GM18517 (cell line): ENCODE results near the gene CSKMT.
A peak's percentile ranks its signal among the peaks of the same experiment; 100 is the strongest.
"Not testable (repeated sequence)": the region's sequence is repeated elsewhere in the genome, so short reads cannot be mapped to it uniquely, and the experiment has no call there.

ENCODE experiments used
- ATAC-seq: cut with Tn5 transposase; IDR thresholded peaks from one replicate; pipeline ENCODE4 v1.9.1; 2021; ENCODE audit warnings: mild to moderate bottlenecking, moderate library complexity; ENCODE audit not compliant: unreplicated experiment

CSKMT gene

DNA sequence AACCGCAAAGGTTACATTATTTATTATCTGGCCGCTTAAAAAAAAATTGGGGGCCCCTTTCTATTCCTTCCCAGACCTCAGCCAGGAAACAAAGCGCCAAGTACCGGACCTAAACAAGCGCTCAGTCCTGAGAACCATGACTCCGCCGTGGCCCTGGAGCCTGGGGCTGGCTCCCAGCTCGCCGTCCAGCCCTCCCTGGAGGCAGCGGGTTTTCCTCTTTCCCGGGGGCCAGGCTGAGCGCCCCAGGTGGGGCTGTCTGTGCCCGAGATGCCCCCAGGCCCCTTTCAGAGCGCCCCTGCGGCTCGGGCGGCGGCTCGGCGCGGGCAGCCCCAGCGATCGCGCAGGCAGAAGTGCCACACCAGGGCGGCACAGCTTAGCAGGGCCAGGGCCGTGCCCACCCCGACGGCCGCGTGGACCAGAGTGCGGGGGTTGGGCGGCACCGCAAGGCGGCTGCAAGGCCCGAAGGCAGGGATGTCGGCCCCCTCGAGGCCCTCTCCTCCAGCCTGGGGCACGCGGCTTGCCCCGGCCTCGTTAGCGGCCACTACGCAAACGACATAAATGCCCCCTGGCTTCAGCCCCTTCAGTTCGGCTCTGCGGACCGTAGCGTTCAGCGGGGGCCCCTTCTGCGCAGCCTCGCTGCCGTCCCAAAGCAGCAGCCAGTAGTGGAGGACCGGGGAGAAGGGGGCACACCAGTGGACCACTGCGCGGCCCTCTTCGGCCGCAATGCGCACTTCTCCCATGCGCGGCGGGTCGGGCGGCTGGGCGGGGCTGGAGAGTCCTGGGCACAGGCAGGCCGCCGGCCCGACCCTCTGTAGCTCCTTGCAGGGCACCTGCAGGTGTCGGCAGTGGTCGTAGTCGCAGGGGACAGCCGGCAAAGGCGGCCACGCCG, 22.6 kb downstream of the CSKMT start:
- no peak for ATAC-seq

DNA sequence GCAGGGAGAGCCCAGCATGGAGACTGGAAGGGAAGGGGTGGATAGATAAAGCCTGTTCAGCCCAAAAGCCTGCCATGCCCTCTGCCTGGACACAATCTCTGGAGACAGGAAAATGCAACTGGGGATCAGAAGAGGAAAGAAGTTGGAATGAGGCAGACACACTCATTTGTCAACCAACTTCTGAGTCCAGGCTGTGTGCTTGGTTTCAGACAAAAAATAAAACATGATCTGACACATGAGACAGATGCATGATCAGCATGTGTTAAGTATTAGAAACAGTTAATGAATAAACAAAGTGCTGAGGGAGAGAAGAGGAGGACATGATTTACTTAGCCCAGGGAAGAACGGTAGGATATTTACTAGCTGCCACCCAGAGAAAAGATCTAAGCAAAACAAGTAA, 23.4 kb downstream of the CSKMT start:
- no peak for ATAC-seq

DNA sequence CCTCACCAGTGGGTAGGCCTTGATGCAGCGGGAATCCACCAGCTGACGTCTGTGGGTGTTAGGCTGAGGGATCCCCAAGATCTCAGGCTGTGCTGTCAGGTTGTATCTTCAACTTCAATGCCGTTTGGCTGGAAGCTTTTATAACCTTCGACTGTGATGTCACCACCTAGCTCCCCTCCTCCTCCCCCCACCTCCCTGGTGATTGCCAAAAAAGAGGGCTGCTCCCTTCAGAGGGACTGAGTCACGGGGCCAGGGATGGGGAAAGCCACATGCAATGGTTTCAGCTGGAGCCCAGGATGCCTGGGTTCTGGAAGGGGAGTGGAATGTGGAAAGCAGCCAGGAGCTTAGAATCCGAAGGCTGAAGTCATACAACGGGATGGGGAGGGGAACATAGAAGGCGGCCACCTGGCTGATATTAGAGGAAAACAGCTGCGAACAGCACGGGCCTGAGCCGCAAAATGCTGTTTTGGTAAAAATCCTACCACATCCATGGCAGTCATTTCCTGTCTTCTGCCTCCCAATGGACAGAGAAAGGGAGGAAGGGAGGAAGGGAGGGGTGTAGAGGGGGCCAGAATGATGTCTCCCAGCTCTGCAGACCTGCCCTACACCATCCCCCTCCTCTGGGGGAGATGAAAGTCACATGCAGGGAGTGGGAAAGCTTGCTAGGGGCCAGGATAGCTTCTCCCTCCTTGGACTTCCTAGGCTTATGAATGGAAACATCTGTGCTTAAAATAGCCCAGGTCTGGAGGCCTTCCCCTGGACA, 24.5 kb downstream of the CSKMT start, which contains the start of gene LRRN4CL:
Gene LRRN4CL (minus strand): TSS at position 110 of the 763 bp plus-strand sequence. CDS start 1,022 bp downstream, outside the sequence.
- no peak for ATAC-seq

DNA sequence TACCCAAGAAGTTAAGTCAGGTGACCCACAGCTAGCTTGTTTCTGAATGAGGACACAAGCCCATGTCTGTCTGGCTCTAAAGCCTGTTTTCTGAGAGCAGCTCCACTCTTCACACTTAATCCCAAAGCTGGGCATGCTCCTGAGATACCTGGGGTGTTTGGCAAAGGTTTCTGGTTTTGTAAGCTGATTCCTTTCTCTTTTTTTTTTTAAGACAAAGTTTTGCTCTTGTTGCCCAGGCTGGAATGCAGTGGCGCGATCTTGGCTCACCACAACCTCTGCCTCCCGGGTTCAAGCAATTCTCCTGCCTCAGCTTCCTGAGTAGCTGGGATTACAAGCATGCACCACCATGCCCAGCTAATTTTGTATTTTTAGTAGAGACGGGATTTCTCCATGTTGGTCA, 28.5 kb downstream of the CSKMT start:
- ATAC-seq: not testable (repeated sequence)

DNA sequence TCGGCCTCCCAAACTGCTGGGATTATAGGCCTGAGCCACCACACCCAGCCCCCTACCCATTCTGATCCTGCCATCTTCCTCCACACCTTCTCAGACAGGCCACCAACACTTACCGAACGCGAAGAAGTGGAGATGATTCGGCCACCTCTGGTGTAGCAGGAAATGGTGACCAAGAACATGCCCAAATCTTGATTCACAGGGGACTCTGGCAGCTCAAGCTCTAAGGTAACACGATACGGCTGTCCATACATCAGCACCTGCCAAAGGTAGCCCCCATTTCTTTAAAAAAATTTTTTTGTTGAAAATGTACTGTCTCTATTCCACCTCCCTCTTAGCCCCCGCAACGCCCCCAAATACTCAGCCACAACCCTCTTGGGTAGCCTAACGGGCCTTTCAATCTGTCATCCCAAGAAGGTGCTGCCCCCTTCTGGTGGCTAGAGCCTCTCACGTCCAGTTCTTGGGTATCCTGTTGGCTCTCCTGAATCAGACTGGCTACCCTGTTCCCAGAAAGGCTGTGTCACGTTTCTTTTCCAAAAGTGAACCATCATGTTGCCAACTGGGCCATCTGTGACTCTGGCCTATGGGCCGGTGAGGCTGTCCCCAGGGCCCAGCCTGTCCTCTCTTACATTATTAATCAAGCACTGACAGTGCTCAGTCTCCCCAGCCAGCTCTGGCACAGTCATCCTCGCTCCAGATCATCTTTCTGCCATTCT, 29.5 kb downstream of the CSKMT start:
- no peak for ATAC-seq

DNA sequence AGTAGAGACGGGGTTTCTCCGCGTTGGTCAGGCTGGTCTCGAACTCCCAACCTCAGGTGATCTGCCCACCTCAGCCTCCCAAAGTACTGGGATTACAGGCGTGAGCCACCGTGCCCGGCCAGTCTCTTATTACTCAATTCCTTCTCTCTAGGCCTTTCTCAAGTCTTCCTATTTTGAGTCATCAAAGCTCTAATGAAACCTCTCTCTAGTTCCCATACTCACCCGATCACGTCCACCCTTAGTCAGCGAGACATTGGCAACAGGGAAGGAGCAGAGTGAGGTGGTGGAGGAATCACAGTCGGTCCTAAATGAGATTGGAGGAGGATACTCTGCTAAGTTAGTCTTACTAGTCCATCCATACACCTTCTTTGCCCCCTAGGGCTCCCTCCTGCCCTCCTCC, 37.1 kb downstream of the CSKMT start:
- ATAC-seq: no peak

DNA sequence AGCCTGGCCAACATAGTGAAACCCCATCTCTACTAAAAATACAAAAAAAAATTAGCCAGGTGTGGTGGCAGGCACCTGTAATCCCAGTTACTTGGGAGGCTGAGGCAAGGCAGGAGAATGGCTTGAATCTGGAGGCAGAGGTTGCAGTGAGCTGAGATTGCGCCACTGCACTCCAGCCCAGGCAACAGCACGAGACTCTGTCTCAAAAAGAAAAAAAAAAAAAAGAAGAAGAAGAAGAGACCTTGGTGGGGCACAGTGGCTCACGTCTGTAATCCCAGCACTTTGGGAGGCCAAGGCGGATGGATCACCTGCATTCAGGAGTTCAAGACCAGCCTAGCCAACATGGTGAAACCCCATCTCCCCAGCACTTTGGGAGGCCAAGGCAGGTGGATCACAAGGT, 38.8 kb downstream of the CSKMT start:
- not testable (repeated sequence) for ATAC-seq

DNA sequence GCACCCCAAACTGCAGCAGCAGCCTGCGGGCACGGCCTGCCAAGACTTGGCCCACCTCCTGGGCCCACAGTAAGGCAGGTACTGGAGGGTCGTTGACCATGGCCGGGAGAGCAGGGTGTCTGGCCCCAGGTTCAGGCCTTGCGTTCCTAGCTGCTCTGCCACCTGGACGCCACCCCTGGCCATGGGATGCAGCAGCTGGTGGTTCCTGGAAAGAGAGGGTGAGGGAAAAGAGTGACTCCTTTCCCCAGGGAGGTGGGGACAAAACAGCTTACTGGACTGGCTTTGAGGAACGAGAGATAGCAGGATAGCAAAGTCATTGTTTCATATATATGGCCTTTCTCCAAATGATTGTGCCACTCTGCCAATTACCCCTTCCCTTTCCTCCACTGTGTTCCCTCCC, 40.3 kb downstream of the CSKMT start:
- no peak for ATAC-seq

DNA sequence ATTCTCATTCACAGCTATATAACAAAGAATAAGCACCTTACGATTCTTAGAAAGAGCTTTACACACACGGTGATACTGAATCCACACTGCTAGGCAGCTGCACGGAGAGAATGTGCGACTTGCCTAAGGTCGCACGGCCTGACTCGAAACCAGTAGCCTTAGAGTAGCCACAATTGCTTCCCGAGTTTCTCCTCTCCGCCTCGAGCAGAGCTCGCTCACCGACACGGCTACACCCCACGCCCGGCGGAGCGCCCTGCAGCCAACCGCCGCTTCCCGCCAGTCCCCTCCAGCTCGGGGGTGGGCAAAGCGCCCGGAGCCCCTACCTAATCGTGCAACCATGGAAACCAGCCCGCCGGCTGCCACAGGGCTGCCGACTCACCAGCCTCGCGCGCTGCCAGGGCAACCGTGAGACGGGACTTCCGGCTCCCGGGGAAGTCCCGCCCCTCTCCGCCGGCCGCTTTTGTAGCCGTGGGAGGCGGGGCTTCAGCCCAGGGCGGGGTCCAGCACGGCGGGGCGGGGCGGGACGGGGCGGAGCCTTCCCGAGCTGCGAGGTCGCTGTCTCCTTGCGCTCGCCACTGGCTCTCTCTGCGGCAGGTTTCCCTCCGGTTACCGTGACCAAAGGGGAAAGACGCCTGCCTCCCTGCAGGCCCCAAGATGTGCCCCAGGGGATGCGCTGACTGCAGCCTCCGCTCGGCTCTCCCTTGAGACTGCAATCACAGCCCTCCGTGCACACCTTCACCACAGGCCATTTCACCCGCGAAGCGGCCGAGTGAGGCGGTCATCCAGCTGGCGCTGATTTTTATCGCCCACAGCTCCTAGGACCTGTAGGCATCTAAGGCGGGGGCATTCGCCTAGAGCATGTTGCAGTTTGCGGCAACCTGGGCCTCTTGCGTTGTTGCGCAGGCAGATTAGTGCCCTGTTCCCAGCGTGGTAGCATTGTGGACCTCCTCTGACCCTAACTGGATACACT, 41.1 kb downstream of the CSKMT start:
- peak; percentile 34 for ATAC-seq

DNA sequence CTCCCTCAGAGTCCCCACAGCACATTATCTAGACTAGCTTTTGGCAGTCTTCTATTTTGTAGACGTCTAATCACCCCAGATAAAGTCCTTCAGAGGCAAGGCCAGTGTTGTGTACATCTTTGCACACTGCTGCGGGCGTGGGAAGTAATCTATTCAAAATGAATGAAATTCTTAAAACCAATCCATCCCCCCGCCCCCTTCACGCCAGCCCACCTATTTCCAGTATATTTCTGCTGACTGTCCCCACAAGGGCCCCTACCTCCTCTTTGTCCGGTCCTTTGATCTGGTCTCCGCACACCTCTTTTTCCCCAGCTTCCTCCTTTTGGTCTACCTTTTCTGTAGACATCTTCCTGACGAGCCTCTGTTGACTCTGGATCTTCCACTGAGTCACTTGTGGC, 41.7 kb downstream of the CSKMT start:
- ATAC-seq: no peak

DNA sequence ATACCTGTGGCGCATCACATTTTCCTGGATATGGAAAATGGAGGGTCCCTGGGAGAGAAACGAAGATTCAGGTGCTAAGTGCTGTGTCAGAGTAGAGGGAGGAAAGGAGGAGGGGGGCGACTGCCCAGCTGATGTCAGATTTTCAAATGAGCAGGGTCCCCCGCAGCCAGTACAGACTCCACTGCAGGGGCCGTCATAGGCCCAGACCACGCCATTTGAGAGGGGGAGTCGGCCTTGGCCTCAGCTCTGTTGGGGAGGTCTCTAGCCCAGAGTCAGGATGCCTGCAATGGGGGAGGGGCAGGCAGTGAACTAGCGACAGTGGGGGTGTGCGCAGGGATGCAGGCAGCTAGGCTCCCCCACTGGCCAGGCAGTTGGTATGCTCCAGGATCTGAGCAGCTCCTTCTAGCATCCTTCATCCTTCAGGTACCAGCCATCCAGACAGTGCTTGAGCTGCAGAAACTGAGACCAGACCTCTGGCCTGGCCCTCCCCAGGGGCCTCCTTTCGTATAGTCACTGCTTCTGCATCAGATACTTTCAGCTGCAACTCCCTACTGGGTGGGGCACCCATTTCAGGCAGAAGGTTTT, 42.3 kb downstream of the CSKMT start, which contains the start of the genes BSCL2 and GNG3:
Gene BSCL2 (minus strand): TSS at position 148 of the 585 bp plus-strand sequence. CDS start 229 bp downstream, outside the sequence.
Gene GNG3 (plus strand): TSS at position 400 of the 585 bp plus-strand sequence. CDS start 620 bp downstream, outside the sequence.
- ATAC-seq: no peak

DNA sequence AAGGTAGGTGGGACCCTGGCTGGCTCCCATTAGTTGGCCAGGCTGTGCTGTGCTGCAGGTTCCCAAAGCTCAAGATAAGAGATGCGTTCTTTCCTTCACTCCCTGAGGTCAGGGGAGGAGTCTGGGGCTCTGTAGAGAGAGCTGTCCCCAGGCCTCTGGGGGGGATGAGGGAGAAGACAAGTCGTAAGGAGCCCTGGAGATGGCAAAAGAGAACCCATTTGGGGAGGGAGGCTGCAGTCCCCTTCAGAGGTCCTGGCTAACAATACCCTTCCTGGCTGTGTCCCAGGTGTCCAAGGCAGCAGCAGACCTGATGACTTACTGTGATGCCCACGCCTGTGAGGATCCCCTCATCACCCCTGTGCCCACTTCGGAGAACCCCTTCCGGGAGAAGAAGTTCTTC, 43.3 kb downstream of the CSKMT start:
- ATAC-seq: no peak

DNA sequence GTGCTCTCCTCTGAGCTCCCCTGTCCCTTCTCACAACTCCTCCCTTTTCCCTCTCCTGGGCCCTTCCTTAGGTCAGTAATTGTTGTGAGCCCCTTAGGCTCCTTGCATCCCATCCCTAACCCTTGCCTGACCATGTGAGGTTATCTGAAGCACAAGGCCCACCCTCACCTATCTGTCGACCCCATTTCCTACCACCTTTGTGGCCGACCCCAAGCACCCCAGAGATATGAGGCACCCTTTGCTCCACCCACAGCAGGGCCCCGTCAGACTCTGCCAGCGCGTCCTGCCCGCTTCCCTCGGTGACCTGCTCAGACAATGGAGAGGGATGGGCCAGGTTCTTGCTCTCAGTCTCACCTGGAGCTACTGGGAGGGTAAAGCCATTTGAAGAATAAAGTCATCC, 43.7 kb downstream of the CSKMT start:
- no peak for ATAC-seq

DNA sequence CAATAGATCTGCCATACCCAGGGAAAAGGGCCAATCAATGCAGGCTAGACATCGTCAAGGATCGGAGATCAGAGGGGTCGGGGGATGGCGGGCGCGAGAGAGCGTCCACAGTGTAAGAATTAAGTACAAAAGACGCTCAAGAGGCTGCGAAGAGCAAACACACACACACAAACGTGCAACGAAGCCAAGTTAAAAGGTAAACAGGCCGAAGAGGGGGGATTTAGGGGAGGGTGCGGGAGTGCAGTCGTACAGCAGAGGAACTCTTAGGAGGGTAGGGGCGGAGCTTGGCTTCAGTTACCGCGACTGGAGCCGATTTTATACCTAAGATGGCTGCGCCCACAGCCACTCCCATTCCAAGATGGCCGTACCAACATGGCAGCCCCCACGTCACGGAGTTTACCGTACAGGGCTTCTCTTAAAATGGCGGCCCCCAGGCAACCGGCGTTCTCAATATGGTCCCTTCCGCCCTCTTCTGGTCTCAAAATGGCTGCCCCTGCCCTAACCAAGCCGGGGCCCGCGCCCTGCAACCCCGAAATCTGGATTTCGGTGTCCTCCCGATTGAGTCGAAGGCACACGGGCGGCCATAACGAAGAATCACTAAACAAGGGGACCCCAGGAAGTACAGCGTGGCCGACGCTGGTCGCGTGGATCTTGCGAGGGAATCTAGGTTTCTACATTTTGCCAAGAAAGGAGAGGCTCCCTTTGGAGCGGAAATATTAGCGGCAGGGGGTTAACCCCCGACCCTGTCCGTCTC, 44.3 kb downstream of the CSKMT start:
- peak; percentile 70 for ATAC-seq

DNA sequence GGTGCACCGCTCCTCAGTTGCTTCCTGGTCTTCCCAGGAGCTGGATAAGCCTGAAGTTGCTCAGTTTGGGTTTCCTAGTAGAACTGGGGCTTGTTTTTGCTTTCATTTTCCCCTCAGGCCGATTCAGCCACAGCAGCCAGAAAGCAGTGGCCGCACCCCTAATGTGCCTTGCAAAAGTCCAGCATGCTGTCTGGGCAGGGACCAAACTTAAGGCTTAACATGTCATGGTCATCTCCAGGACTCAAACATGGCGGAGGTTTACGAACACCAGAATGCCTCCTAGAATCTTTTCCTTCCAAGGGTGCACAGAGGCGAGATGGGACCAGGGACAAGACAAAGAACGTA, 44.9 kb downstream of the CSKMT start:
- no peak for ATAC-seq

DNA sequence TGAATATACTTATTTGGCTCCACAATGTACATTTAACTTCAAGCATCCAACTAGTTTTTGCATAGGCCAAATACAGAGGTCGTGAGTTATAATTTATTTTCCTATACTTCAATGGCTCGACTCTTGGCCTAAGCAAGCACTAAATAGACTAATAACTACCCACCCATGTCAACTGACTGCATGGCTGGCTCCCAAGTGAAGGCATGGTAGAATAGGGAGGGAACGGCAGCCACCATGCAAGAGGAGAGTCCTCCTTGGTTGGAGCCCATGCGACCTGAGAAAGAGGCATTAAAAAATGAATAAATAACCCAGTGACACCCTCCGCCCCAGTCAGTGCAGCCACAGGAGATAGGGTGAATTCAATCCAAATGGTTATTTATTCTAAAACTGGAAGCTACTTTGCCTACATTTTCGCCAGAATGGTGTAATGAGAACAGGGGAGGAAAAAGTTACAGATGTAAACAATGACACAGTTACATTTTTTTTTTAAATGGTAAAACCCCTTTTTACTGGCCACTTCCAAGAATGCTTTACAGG, 47.2 kb downstream of the CSKMT start:
- no peak for ATAC-seq

DNA sequence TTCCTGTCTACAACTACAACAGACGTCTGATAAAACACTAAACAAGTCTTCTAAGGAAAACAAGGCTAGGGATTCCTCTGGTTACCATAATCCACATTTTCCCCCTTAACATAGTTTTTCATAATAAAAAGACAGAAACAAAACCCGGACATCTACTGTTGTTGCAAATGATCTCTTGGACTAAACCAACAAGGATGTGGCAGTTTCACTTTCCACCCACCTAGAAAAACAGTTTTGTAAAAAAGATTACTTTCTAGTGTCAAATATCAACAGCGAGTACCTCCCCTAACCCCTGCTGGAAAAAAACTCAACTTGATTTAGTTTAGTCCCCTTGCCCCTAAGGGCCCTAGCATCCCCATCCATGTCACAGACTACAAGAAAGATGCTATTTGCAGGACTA, 47.7 kb downstream of the CSKMT start:
- no peak for ATAC-seq

DNA sequence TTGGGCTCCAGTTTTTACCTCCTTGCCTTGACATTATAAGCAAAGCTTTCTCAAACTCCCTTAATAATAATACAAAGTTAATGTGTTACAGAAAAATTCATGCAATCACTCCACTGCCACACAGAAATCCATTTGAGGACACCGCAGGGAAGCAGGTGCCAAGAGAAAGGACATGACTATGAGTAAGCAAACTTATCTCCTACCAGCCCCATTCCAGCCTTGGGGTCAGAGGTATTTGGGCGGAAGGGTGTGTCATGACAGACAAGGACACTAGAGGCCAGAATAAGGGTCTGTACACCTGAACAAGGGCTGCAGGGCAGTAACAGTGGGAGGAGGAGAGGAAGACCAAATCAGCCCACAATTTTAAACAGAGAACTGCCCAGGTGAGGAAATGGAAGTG, 48.2 kb downstream of the CSKMT start:
- no peak for ATAC-seq
